ENCODE measurements around the gene CHCHD3. TPM values are rescaled to one million over a fixed set of nuclear protein-coding genes. Genes with fewer than 3 reads are reported as not detected.

The CHCHD3 gene
- polyA plus RNA-seq, 3 donors: 30.5 to 56.7 (median 48.8) TPM

DNA sequence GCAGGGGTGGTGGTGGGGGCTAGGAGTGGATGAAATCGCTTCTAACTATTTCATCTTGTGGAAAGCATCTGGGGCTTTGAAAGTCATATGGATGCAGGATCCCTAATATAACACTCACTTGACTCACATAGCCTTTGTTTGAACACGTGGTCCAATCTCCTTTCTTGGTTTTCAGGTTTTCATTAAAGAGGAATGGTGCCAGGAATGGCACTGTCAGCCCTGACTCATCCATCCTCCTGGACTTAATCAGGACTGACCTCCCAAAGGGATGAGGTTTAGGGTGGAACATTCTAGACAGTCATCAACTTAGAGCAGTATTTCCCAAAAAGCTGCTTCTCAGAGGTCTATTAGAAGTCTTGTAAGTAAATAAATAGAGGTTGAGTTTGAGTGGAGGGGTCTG, 343.6 kb downstream of the CHCHD3 start:
- TF ChIP-seq, protein P1, sequence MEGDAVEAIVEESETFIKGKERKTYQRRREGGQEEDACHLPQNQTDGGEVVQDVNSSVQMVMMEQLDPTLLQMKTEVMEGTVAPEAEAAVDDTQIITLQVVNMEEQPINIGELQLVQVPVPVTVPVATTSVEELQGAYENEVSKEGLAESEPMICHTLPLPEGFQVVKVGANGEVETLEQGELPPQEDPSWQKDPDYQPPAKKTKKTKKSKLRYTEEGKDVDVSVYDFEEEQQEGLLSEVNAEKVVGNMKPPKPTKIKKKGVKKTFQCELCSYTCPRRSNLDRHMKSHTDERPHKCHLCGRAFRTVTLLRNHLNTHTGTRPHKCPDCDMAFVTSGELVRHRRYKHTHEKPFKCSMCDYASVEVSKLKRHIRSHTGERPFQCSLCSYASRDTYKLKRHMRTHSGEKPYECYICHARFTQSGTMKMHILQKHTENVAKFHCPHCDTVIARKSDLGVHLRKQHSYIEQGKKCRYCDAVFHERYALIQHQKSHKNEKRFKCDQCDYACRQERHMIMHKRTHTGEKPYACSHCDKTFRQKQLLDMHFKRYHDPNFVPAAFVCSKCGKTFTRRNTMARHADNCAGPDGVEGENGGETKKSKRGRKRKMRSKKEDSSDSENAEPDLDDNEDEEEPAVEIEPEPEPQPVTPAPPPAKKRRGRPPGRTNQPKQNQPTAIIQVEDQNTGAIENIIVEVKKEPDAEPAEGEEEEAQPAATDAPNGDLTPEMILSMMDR (IDR thresholded peaks at IDR 0.05): no peak
- peaks cover 0 to 2% (median 0%) of the 10 kb centered on the region in 3 donors for H3K27me3 Mint-ChIP-seq (ENCODE audit: low read depth in 3 of 3)
- H3K79me2 ChIP-seq (ENCODE audit: insufficient read depth, low read length): no peaks in the 10 kb centered on the region
- no peaks in the 10 kb centered on the region for H3K36me3 Mint-ChIP-seq
- peaks cover 3 to 12% (median 6%) of the 10 kb centered on the region in 7 donors for H3K9me3 Mint-ChIP-seq
- H3K4me3 Mint-ChIP-seq: no peak overlapping the region
- no peaks in the 10 kb centered on the region for H3K36me3 ChIP-seq (replicated peaks in 1 of 2; ENCODE audit: control insufficient read depth in 1 of 2, insufficient read depth in 2 of 2, low read length in 2 of 2)
- intact Hi-C loops (cut with micrococcal nuclease): no loop called here
- no peak overlapping the region for H3K27ac Mint-ChIP-seq
- peaks cover 7% of the 10 kb centered on the region for H3K4me1 Mint-ChIP-seq
- DNase-seq: no peak
- WGBS (ENCODE audit: insufficient coverage): no CpG with 5 or more reads among the region's 2 CpGs
- H3K4me3 ChIP-seq (replicated peaks in 1 of 3; ENCODE audit: low read depth in 2 of 3, low read length in 3 of 3): no peak overlapping the region
- no peaks in the 10 kb centered on the region for H4K20me1 ChIP-seq (ENCODE audit: insufficient read depth, low read length)
- no peak overlapping the region for H3K4me2 ChIP-seq (replicated peaks; ENCODE audit: extremely low read depth, low read length, poor library complexity, severe bottlenecking)
- no peak overlapping the region for H2AFZ ChIP-seq (ENCODE audit: insufficient read depth, low read depth, low read length, poor library complexity, severe bottlenecking)
- no peak overlapping the region for H3K27ac ChIP-seq (ENCODE audit: low read depth in 1 of 2, low read length in 2 of 2)
- no peak overlapping the region for H3K9ac ChIP-seq (ENCODE audit: insufficient read depth, low read length, poor library complexity, severe bottlenecking)
- no peaks in the 10 kb centered on the region for H3K27me3 ChIP-seq (ENCODE audit: control insufficient read depth in 2 of 2, insufficient read depth in 2 of 2, low read length in 2 of 2)
- no peaks in the 10 kb centered on the region for H3K4me1 ChIP-seq (ENCODE audit: control insufficient read depth in 1 of 2, insufficient read depth in 2 of 2, low read length in 2 of 2)
- peaks cover 3 to 6% of the 10 kb centered on the region in 2 donors for H3K9me3 ChIP-seq (replicated peaks in 1 of 2; ENCODE audit: control insufficient read depth in 1 of 2, insufficient read depth in 1 of 2, low read length in 2 of 2)

- TF ChIP-seq, protein P1 (IDR thresholded peaks at IDR 0.05): no peak
- no CpG with 5 or more reads among the region's 3 CpGs for WGBS (ENCODE audit: insufficient coverage)
Observed at GRCh38 chr7:132735476-132735875, 346.4 kb downstream of the CHCHD3 start.

More at GRCh38 chr7:132735476-132735875, 346.4 kb downstream of the CHCHD3 start:
- intact Hi-C loops (cut with micrococcal nuclease): no loop called here
- peaks cover 7% of the 10 kb centered on the region for H3K4me1 Mint-ChIP-seq
- no peaks in the 10 kb centered on the region for H3K36me3 Mint-ChIP-seq
- DNase-seq: no peak
- Histone ChIP-seq H3K79me2 (ENCODE audit: insufficient read depth, low read length) (no peaks in the 10 kb centered on the region), H3K9me3 (replicated peaks in 1 of 2; ENCODE audit: control insufficient read depth in 1 of 2, insufficient read depth in 1 of 2, low read length in 2 of 2) (no peaks in the 10 kb centered on the region), H3K4me2 (replicated peaks; ENCODE audit: extremely low read depth, low read length, poor library complexity, severe bottlenecking) (no peak overlapping the region), H4K20me1 (ENCODE audit: insufficient read depth, low read length) (no peaks in the 10 kb centered on the region), H2AFZ (ENCODE audit: insufficient read depth, low read depth, low read length, poor library complexity, severe bottlenecking) (no peak overlapping the region), H3K9ac (ENCODE audit: insufficient read depth, low read length, poor library complexity, severe bottlenecking) (no peak overlapping the region), H3K4me3 (replicated peaks in 1 of 3; ENCODE audit: low read depth in 2 of 3, low read length in 3 of 3) (no peak overlapping the region), H3K4me1 (ENCODE audit: control insufficient read depth in 1 of 2, insufficient read depth in 2 of 2, low read length in 2 of 2) (no peaks in the 10 kb centered on the region), H3K27ac (ENCODE audit: low read depth in 1 of 2, low read length in 2 of 2) (no peak overlapping the region), H3K27me3 (ENCODE audit: control insufficient read depth in 2 of 2, insufficient read depth in 2 of 2, low read length in 2 of 2) (no peaks in the 10 kb centered on the region), H3K36me3 (replicated peaks in 1 of 2; ENCODE audit: control insufficient read depth in 1 of 2, insufficient read depth in 2 of 2, low read length in 2 of 2) (no peaks in the 10 kb centered on the region)
- H3K27ac Mint-ChIP-seq: no peak overlapping the region
- no peak overlapping the region for H3K4me3 Mint-ChIP-seq
- H3K27me3 Mint-ChIP-seq (ENCODE audit: low read depth in 3 of 3): peaks cover 0 to 2% (median 0%) of the 10 kb centered on the region in 3 donors
- no peaks in the 10 kb centered on the region for H3K9me3 Mint-ChIP-seq

Small RNAs within 50 kb of the gene (small RNA-seq; reads per million reads assigned to genes)
- gene RF00218 (ENCODE audit: insufficient read length, low read depth) (not detected), gene RNU6-92P (ENCODE audit: insufficient read length, low read depth) (not detected)

Other genes starting within 250 kb of the CHCHD3 start
- gene EXOC4, start 171.0 kb upstream of the CHCHD3 start, polyA plus RNA-seq: 10 to 100 TPM; 20.6 to 22.3 (median 22.3) TPM